NCI-H1105 treated with DMSO at 0.1 percent for 48 hours (cell line): Measurements from ENCODE around the gene NPAS2.

Experiments used
- DNase-seq: peaks from one replicate; lab custom pipeline; 2025; lab: John Stamatoyannopoulos, UW

Gene NPAS2

DNA sequence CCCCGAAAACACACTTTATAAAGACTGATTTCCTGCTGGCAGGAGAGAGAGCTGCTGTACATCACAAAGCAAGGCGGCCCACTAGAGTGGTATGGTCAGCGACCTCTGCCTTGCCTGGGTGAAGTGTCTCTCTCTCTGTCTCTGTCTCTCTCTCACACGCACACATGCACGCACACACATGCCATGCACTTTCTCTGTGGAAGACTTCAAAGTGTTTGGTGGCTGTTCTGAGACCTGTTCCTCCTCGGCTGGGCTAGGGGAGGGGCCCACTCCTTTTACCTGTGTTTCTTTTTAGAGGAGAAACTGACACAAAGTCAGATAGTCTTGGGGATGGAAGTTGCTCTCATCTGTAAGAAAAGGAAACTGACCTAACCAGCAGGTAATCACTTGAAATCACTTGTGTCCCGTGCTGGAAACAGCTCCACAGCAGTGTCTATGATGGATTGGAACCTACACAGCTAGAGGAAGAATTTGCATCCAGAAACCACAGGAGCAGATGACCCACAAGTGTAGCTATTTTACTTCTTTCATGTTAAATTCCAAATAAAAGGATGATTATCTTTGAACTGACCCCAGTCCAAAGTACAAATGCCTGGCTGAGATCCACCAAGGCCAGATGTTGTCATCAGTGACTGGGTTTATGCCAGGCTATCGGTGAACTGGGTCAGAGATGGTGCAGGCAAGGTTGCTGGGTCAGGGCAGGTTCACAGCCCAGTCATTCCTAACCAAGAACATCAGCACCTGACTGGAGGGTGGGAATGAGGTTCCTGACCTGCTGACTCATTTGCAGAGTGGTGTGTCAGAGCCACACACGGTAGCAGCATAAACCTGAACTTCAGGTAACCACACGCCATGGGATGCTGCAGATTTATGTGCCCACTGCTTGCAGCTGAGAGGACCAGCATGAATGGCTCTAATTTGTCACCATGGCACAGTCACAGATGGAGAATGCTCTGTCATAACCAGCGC, 63.0 kb downstream of the NPAS2 start:
- no peak for DNase-seq

DNA sequence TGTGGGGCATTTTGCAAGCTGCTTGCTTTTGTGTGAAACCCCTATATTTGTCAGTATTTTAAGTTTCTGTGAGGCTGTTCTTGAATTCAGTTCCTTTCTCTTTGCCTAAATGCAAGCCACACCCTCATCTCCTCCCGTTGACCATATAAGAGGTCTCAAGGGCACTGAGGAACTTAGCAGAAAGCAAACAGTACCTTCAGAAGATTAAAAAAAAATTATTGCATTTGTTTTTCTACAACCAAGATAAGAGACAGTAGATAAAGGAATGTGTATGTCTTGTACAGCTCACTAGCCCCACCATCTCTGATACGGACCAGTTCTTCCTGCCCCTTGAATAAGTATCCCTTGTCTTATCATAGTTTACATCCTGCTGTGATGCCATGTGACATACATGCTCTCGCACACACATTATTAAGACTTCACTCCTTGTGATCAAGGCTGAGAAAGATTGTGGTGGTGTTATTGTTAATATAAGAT, 64.2 kb downstream of the NPAS2 start:
- DNase-seq: no peak

DNA sequence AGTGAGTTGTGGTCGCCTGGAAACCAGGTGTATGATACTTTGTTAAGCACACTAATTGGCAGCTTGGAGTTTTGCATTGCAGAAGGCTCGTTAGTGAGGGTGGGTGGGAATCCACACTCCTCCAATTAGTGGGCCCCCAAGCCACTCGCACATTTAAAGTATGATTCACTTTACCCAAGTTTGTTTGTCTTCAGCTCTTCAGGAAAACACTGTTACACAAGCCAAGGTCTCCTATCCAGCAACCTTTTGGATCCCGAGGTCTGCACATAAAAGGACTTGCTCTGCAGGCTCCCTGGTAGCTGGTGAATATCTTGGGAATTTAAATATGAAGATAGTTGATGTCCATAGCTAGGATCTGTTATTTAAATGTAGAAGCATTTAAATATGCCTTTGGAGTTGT, 66.1 kb downstream of the NPAS2 start:
- no peak for DNase-seq

DNA sequence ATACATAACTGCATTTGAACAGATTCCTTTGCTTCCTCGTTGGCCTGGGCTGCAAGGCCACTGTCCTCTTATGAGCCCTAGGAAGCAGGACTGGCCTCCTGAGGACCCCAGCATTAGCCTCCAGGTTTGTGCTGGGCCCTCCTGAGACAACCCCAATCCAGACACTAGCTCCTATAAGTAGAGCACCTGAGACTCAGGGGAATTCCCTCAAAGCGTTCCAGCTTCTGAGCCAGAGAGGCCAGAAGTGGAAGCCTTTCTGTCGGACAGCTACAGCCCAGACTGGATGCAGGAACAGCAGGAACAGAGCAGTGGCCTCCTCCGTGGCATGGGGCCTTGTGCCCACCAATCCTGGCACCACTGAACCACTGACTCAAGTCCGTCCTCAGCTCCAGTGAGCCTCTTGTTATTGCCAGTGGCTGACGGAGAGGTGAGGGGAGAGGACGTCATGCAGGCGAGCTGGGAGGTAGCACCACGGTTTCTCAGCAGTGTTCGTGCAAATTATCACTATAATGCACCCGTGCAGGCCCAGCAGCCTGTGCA, 67.2 kb downstream of the NPAS2 start:
- DNase-seq: no peak

DNA sequence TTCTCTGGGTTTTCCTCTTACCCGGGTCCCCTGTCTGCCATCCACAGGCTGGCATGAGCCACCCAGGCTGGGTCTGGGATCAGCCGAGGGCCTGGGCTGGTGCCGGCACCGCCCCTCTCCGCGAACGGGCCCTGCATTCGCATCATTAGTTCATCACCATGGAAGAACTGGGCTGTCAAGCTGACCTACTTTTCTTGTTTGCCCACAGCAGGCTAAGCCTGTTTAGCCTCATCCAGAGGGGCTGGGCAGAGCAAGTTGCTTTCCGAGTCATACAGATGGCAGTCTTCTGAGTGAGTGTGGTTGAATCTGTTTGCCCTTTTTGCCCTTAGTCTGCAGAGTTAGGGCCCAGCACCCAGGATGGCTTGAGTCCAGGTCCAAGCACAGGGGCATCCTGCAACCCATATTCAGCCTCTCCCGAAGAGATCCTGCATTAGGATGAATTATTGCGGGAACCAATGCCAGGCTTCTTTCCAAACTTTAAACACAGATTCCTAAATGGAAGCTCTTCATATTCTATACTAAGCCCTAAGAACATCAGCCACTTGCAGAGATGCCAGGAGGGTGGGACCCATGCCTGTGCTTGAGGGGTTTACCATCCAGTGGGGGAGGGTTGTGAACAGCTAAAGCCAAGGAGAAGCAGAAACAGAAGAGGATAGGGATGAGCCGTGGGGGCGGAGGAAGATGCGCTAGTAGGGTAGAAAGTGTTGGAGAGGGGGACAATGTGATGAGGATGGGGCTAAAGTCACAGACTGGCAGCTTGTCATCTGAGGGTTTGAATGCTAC, 68.0 kb downstream of the NPAS2 start:
- DNase-seq: no peak

DNA sequence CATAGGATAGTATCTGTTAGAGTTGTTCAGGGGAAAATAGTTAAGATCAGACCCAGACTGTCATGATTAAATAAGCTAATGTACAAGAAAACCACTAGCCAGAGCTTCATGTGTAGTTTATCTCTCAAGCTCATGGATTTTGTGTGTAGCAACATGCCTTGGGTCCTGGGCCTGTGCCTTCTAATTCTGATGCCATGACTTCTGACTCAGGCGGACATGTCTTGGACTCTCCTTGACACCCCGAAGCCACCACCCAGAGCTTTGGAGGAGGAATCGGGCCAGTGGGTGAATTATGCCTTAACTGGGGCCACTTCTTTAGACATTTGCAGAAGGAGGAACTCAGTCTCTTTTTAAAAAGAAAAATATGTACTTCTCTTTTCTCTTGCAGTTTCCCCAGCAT, 68.7 kb downstream of the NPAS2 start:
- no peak for DNase-seq

DNA sequence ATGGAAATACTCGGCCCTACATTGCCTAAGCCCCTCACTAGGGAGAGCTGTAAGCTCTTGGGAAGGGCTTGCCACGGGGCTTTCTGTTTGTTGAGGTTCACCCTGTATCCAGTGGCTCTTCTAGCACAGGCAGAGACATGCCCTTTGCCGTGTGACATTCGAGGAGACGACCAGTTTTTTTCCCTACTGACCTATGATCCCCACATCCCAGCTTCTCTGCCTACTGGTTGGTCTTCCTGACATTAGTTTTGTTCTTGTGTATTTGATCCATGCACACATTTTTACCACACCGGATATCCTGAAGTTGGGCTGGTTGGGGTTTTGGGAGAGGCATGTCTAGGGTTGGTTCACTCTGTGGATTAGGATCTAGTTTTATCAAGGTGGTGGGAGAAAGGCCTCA, 69.3 kb downstream of the NPAS2 start:
- no peak for DNase-seq

DNA sequence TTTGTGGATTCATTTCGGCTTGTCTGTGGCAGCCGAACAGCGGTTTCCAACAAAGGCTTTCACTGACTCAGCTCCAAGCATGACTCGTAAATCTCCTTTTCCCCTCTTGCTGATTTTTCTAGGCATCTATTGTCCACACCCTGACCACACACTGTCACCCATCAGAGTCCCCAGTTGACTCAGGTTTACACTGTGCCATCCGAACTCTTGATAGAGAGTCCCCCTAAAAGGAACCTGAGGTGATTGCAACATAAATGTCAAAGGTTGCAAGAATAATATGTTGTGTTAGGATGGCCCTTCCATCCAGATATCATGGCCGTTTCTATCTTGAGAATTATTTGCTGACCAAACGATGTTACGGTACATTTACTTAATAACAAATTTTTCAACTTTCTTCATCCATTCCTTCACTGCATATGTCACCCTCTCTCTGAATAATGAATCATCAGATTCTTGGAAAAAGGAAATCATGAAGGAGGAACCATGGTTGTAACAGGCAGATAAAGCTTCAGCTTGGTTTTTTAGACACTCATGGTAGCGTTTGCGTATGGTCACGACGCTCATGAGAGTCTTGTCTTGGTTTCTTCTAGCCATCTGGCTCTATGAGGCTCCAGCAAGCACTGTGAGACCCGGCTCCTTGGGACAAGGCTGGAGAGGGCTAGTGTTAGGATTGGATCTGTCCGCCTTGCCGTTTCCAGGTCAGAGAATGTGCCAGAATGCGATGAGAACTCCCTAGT, 72.1 kb downstream of the NPAS2 start:
- no peak for DNase-seq

DNA sequence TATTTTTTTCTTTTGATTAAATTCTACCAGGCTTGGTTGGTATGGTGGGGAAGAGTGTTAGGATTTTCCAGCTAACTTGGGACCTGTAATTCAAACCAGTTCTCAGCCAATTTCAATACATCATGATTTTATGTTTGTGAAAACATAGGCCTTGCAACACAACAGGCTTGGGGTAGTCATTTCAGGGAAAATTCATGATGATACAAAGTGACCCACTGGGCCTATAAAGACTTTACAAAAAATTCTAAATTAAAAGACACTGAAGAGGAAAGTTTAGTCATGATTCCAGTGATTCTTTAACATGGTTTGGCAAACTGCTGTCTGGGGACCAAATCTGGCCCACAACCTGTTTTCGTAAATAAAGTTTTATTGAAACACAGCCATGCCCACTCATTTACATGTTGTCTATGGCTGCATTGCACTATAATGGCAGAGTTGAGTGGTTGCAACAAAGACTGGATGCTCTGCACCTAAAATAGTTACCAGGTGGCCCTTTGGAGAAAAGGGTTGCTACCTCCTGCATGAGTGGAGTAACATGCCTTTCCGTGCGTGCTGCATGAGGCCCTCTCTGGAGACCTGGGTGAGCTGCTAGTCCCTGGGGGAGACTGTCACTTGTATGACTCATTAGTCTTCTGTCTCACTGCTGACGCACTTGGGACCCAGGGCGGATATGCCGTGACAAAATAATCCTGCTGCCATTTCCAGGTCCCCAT, 73.6 kb downstream of the NPAS2 start:
- DNase-seq: no peak

DNA sequence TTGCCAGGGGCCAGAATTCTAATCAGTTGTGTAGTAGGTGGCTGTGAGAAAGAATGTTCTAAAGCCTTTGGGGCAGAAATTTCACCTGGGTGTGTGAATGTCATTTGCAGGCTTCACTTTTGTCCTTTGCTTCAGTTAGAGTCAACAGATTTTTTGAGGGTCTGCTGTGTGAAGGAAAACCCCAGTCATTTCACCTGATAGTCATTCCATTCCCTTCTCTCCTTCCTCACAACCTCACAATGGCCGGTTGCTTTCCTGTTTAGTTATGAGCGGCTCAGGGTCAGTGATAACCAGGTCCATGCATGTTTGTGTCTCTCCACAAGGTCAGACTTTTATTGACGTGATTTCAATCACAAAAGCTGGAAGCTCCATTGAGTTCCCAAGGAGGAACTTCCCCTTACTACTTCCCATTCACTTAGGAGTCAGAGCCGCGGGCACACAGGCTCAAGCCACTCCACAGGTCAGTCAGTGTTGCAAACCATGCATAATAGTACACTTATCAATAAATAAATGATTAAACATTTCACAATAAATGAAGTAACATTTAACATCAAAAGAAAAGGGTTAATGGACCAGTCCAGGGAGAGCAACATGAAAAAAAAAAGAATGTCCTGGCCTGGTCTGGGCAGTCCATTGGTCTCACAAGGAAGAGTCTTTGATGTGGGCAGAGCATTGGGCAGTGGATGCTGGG, 74.3 kb downstream of the NPAS2 start:
- DNase-seq: no peak

DNA sequence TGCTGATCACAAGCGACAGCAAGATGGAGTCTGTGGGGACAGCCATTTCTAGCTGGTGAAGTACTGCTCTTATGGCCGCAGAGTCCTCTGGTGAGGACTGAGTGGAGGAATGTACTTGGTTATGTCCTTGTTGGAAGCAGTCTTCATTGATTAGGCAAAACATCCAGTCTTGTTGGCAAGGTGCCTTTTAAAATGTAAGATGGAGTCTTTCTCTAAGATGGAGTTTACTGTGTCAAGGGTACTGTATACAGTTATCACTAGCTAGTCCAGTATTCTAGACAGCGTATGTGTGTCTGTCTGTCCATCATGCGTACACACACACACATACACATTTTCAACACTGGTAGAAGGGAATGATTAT, 74.8 kb downstream of the NPAS2 start:
- no peak for DNase-seq

DNA sequence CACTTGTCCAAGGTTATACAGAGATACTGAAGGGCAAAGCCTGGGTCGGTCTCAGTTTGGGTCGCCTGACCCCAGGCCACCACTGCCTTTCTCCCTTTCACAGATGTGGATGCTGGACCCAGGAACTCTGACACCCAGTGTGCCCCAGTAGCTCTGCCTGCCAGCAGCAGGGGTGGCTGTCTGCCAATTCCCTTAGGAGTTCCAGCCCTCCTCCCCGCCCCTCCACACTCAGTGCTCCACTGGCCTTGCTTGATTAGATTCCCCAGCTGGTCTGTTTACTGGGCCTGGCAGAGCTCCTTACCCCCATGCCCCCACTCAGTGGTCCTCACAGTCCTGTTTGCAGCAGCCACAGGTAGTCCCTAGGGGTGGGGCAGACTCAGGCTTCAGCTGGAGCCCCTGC, 75.5 kb downstream of the NPAS2 start:
- DNase-seq: peak; percentile 8

DNA sequence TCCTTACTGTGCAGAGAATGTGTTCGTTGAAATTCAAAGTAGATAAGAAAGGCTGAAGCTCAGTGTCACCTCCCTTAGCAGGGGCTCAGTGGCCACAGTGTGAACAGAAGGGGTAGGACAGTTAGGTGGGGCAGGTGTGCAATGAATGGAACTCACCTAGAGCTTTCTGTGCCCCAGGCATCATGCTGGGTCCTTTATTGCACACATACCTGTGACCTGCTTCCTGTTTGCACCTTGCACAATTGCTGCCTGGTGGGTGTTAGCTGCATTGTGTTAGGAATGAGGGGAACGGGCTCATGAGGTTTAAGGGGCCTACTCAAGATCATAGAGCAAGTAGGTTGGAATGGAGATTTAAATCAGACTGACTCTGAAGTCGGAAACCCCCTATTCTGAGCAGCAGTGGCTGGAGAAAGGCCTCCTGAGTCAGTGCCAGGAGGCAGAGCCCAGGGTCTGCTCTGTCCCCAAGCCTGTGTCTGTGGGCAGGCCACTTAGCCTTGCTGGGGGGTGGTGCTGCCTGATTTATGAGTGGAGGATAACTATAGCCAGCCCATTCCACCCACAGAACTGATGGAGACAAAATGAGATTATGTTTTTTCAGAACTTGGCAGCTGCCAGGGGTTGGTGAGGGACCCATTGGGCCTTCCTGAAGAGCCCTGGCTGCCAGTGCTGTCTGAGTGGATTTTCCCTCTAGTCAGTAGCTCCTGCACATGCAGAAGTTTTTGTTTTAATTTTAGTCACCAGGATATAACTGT, 76.2 kb downstream of the NPAS2 start:
- DNase-seq: no peak

DNA sequence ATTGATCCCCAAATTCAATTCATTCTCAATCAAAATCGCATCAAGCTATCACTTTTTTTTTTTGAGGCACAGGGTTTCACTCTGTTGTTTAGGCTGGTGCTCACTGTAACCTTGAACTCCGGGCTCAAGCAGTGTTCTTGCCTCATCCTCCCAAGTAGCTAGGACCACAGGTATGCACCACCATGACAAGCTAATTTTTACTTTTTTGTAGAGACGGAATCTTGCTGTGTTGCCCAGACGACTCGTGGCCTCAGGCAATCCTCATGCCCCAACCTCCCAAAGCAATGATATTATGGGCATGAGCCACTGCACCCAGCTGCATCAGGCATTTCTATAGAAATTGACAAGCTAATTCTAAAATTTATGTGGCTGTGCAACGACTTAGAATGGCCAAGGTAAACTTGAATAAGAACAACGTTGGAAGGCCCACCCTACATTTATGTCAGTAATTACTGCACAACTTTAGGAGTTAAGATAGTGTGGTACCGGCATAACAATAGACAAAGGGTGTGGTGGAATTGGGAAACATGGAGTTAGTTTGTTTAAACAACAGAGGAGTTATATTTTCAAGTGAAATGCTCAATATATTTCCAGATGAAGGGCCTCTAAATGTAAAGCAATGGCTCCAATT, 78.2 kb downstream of the NPAS2 start:
- no peak for DNase-seq

DNA sequence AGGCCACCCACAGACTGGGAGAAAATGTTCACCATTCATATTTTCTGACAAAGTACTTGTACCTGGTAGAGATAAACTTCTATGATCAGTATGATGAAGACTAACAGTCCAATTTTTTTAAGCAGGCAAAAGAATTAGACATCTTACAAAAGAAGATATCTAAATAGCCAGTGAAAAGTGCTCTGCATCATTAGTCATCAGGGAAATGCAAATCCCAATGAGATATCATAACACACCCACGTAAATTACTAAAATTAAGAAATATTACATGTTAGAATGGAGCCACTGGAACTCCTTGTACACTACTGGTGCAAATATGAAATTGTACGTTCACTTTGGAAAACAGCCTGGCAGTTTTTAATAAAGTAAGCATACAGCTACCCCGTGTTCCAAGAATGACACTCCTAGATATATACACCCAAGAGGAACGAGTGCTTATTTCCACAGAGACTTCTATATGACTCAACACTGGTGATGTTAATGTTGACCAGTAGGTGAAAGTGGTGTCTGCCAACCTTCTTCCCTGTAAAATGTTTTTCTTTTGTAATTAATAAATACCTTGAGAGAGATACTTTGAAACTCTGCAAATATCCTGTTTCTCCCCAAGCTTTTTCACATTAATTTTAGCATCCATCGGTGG, 80.3 kb downstream of the NPAS2 start:
- no peak for DNase-seq

DNA sequence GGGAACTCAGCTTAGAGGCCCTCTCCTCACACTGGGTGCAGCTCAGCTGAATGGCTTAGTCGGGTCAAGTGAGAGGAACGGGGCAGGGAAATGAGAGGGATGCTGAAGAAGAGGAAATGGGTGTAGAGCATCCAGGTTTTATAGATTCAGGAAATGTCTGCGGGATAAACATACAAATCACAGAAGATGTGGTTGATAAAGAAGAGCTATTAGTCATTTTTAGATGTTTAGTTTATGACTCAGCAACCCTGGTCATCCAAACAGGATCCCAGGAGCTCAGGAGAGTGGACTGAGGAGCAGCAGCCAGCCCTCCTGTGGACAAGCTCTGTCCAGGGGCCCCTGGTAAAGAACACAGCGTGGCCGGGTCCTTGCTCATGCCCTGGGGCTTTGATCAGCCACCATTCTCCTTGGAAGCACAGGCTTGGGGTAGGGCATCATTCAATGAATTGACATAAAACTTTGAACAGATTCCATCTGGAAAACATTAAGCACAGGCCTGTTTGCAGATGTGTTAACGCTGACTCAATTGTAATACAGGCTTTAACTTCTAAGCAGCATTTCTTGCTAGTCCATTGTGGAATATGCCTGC, 83.0 kb downstream of the NPAS2 start:
- DNase-seq: no peak

DNA sequence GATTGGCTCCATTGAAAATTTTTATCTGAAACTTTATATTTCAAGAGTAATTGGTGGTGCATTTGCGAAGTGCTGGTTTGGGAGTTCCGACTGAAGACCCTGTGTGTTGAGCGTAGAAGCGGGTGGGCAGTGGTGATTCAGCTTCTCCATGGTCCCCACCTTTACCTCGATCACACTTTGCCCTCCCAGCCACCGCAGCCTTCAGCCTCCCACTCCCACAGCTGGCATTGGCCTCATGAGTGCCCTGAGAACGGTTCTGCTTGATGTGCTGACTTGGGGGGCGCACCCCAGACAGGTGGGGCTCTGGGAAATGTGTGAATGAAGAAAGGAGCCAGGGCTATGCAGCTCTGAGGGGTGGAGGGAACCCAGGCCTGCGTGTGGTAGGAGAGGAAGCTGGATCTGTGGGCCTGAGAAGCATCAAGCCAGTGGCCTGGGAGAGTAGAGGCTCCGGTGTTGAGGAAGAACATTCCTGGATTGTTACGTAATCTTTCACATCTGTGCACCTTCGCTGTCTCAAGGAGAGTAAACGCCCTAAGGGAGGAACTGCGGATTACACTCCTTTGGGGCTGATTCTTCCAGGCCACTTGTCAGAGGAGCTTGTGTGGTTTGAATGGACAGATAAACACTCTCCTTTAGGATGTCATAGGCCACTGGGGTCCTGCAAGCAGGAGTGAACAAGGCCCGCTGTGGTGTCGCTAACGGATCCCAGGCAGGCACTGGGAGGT, 83.8 kb downstream of the NPAS2 start:
- no peak for DNase-seq
